ENCODE measurements around the gene WFS1.

DNA sequence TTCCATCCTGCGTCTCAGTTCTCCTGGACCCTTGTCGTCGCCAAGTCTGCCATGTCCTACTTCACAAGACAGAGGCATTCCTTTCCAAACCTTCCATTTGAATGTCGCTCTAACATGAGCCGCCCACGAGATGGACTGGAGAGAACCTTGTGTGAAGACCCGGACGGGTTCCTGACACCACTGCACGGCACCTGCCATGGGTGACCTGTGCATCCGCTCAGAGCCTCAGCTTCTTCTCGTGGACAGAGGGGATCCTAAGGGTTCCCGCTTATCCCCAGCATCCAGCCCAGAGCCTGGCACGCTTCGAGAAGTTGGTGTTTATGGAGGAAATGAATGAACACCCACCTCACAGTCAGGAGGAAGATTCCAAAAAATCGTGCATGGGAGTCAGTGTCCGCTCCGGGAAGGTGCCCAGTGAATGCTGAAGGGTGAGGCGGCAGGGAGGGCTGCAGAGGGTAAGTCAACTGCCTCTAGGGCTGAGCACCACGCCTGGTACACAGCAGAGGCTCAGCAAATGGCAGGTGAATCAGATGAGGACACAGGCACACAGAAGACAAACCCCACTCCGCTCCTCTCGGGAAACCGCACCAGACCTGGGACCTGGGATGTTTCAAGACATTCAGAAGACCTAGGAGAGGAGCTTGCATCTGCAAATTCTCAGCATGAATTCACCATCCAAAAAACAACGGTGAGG is 52.6 kb downstream of the WFS1 start:
- no peak for TF ChIP-seq EP300 (IDR thresholded peaks at IDR 0.05)
- TF ChIP-seq CTCF (IDR thresholded peaks at IDR 0.05) = no peak
